ENCODE data around the gene RAB30.

- TF ChIP-seq CTCF (IDR thresholded peaks at IDR 0.05; ENCODE audit: low read length) (no peak), EZH2 (optimal IDR thresholded peaks at IDR 0.05; ENCODE audit: low read depth, low read length) (no peak)
Observed at GRCh38 chr11:82998697-82999096, 73.0 kb downstream of the RAB30 start.

All from MM.1S (cell line).